ENCODE data around the gene HYI. TPM values are rescaled to one million over a fixed set of nuclear protein-coding genes. Genes with fewer than 3 reads are reported as not detected.

Gene HYI
- total and polyA plus RNA-seq, 4 donors, result 26.9 to 34.9 (median 29.8) TPM

- no peak overlapping the region for H3K4me3 ChIP-seq (ENCODE audit: low read depth in 1 of 3, low read length in 3 of 3)
- H3K27ac ChIP-seq (ENCODE audit: low read depth in 1 of 2, low read length in 2 of 2), result no peak overlapping the region
- H3K4me1 ChIP-seq (ENCODE audit: control insufficient read depth in 4 of 4, insufficient read depth in 4 of 4, low read length in 3 of 4), result peaks cover 2 to 8% (median 6%) of the 10 kb centered on the region in 4 donors
- H3K36me3 ChIP-seq (ENCODE audit: control insufficient read depth in 4 of 4, insufficient read depth in 3 of 4, low read depth in 1 of 4, low read length in 3 of 4), result no peaks in the 10 kb centered on the region
- TF ChIP-seq RXRA (IDR thresholded peaks at IDR 0.05) (peak in 1 of 2 donors; percentile 13), GABPA (IDR thresholded peaks at IDR 0.05 in 1 of 2, conservative IDR thresholded peaks at IDR 0.05 in 1 of 2) (no peak)
- no peak for DNase-seq (ENCODE audit: low spot score)
- peaks cover 0 to 4% (median 0%) of the 10 kb centered on the region in 4 donors for H3K9me3 ChIP-seq (ENCODE audit: control insufficient read depth in 4 of 4, low read length in 3 of 4)
- no peaks in the 10 kb centered on the region for H3K27me3 ChIP-seq (ENCODE audit: control insufficient read depth in 4 of 4, insufficient read depth in 4 of 4, low read length in 3 of 4)
- 67% methylated on average over 2 of the region's 2 CpGs for WGBS
- no peak overlapping the region for H3K9ac ChIP-seq (ENCODE audit: low read depth in 1 of 2, low read length in 2 of 2)
These were observed 39.1 kb upstream of the HYI start for GRCh38 chr1:43492826-43493225.

GRCh38 chr1:43491061-43491460 lies 37.3 kb upstream of the HYI start:
- Histone ChIP-seq H3K9ac (ENCODE audit: low read depth in 1 of 2, low read length in 2 of 2) (no peak overlapping the region), H3K36me3 (ENCODE audit: control insufficient read depth in 4 of 4, insufficient read depth in 3 of 4, low read depth in 1 of 4, low read length in 3 of 4) (no peaks in the 10 kb centered on the region), H3K4me3 (ENCODE audit: low read depth in 1 of 3, low read length in 3 of 3) (no peak overlapping the region), H3K9me3 (ENCODE audit: control insufficient read depth in 4 of 4, low read length in 3 of 4) (peaks cover 0 to 8% (median 0%) of the 10 kb centered on the region in 4 donors), H3K4me1 (ENCODE audit: control insufficient read depth in 4 of 4, insufficient read depth in 4 of 4, low read length in 3 of 4) (peaks cover 2 to 8% (median 6%) of the 10 kb centered on the region in 4 donors), H3K27me3 (ENCODE audit: control insufficient read depth in 4 of 4, insufficient read depth in 4 of 4, low read length in 3 of 4) (no peaks in the 10 kb centered on the region), H3K27ac (ENCODE audit: low read depth in 1 of 2, low read length in 2 of 2) (no peak overlapping the region)
- 86% methylated on average over 1 of the region's 1 CpG for WGBS
- TF ChIP-seq JUND (IDR thresholded peaks at IDR 0.05) (no peak), HNF4A (conservative IDR thresholded peaks at IDR 0.05) (no peak), ZBTB33 (IDR thresholded peaks at IDR 0.05) (no peak), YY1 (IDR thresholded peaks at IDR 0.05) (no peak), ATF3 (IDR thresholded peaks at IDR 0.05) (no peak), FOXA1 (IDR thresholded peaks at IDR 0.05) (no peak), MAX (IDR thresholded peaks at IDR 0.05) (no peak), REST (IDR thresholded peaks at IDR 0.05) (no peak)
- DNase-seq (ENCODE audit: low spot score), result no peak

- H3K27ac ChIP-seq (ENCODE audit: low read depth in 1 of 2, low read length in 2 of 2), result no peak overlapping the region
- 79% methylated on average over 1 of the region's 1 CpG for WGBS
- peaks cover 0 to 8% (median 0%) of the 10 kb centered on the region in 4 donors for H3K9me3 ChIP-seq (ENCODE audit: control insufficient read depth in 4 of 4, low read length in 3 of 4)
- H3K4me3 ChIP-seq (ENCODE audit: low read depth in 1 of 3, low read length in 3 of 3), result no peak overlapping the region
- no peak for DNase-seq (ENCODE audit: low spot score)
- H3K4me1 ChIP-seq (ENCODE audit: control insufficient read depth in 4 of 4, insufficient read depth in 4 of 4, low read length in 3 of 4), result no peaks in the 10 kb centered on the region
- TF ChIP-seq CTCF (IDR thresholded peaks at IDR 0.05; ENCODE audit: low read depth, low read length, missing input control), result no peak
- no peak for TF ChIP-seq FOXA1 (IDR thresholded peaks at IDR 0.05)
- no peak for TF ChIP-seq SP1 (IDR thresholded peaks at IDR 0.05)
- no peak for TF ChIP-seq EGR1 (IDR thresholded peaks at IDR 0.05; ENCODE audit: low read depth in 2 of 2)
- no peak for TF ChIP-seq MAX (IDR thresholded peaks at IDR 0.05)
- no peak for TF ChIP-seq TAF1 (conservative IDR thresholded peaks at IDR 0.05)
- TF ChIP-seq HNF4A (conservative IDR thresholded peaks at IDR 0.05), result no peak
- no peak for TF ChIP-seq RXRA (IDR thresholded peaks at IDR 0.05)
- no peak for TF ChIP-seq GABPA (IDR thresholded peaks at IDR 0.05 in 1 of 2, conservative IDR thresholded peaks at IDR 0.05 in 1 of 2)
- TF ChIP-seq ZBTB33 (IDR thresholded peaks at IDR 0.05), result no peak
- no peak for TF ChIP-seq ATF3 (IDR thresholded peaks at IDR 0.05)
- no peak overlapping the region for H3K9ac ChIP-seq (ENCODE audit: low read depth in 1 of 2, low read length in 2 of 2)
- H3K27me3 ChIP-seq (ENCODE audit: control insufficient read depth in 4 of 4, insufficient read depth in 4 of 4, low read length in 3 of 4), result no peaks in the 10 kb centered on the region
- H3K36me3 ChIP-seq (ENCODE audit: control insufficient read depth in 4 of 4, insufficient read depth in 3 of 4, low read depth in 1 of 4, low read length in 3 of 4), result no peaks in the 10 kb centered on the region
These were observed 34.4 kb upstream of the HYI start for GRCh38 chr1:43488165-43488564.

All from liver (tissue), 9 donors.